Gastroesophageal sphincter (tissue), 4 donors: ENCODE results near the gene UCHL5. TPM values are rescaled to one million over a fixed set of nuclear protein-coding genes. Genes with fewer than 3 reads are reported as not detected.

Experiments
- ATAC-seq: fragments of 150-250 bp; one replicate; pipeline ENCODE4 v1.9.1; 2016; ENCODE audit warnings: mild to moderate bottlenecking, moderate library complexity
- H3K27ac ChIP-seq, 4 donors: fragments of 200-600 bp; sonication (generic) in 3 of 4; 1 replicate in 3 of 4; 2 replicates in 1 of 4; pipeline ENCODE4 v1.5.1; 2016 to 2019
- H3K27me3 ChIP-seq: fragments of 200-600 bp; sonication (generic); one replicate; pipeline ENCODE4 v1.5.1; 2019
- H3K36me3 ChIP-seq, 2 donors: fragments of 200-600 bp; sonication (generic); one replicate each; pipeline ENCODE4 v1.5.1; 2019; ENCODE audit warnings: control low read depth in 1 of 2
- H3K4me1 ChIP-seq, 3 donors: fragments of 200-600 bp; sonication (generic); 1 replicate in 2 of 3; 2 replicates in 1 of 3; pipeline ENCODE4 v1.5.1; 2016 to 2019; ENCODE audit warnings: control low read depth in 2 of 3
- H3K4me3 ChIP-seq, 2 donors: fragments of 200-600 bp; sonication (generic); one replicate each; pipeline ENCODE4 v1.5.1; 2019; ENCODE audit warnings: mild to moderate bottlenecking in 1 of 2, moderate library complexity in 1 of 2
- H3K9me3 ChIP-seq, 3 donors: fragments of 200-600 bp; sonication (generic); one replicate each; pipeline ENCODE4 v1.5.1; 2017 to 2019; ENCODE audit warnings: control low read depth in 2 of 3
- CTCF ChIP-seq, 4 experiments: fragments of 200-600 bp in 2 of 4; fragments of 450-650 bp in 2 of 4; sonication (generic) in 1 of 4; IDR thresholded peaks; one replicate each; pipeline ENCODE4 v1.5.1; 2017 to 2019; ENCODE audit warnings: antibody characterized with exemption in 4 of 4, mild to moderate bottlenecking in 2 of 4, moderate library complexity in 2 of 4
- EP300 ChIP-seq: sonication (generic); formaldehyde crosslinking; IDR thresholded peaks from one replicate; pipeline ENCODE4 v1.6.1; 2017; ENCODE audit warnings: antibody characterized with exemption, mild to moderate bottlenecking
- POLR2A ChIP-seq, 2 donors: fragments of 450-650 bp; IDR thresholded peaks; one replicate each; pipeline ENCODE4 v1.6.1; 2017; ENCODE audit warnings: antibody characterized with exemption in 2 of 2, mild to moderate bottlenecking in 2 of 2, moderate library complexity in 1 of 2
- POLR2AphosphoS5 ChIP-seq: sonication (generic); formaldehyde crosslinking; IDR thresholded peaks from one replicate; pipeline ENCODE4 v1.6.1; 2017; ENCODE audit warnings: antibody characterized with exemption
- WGBS, 2 donors: methylation state at CpG; one replicate each; pipeline ENCODE4 v1.1.5; 2018; ENCODE audit warnings: low coverage in 1 of 2; 5-methylcytosine and 5-hydroxymethylcytosine counted together
- total RNA-seq, 4 donors: library from RNA; depleted of rRNA; stranded (reverse); fragments of >200 nt; gene quantifications; one replicate each; pipeline ENCODE4 v1.1.0, GENCODE V29; 2016

Gene UCHL5
- total RNA-seq, 4 donors from 2014 or later = 24.1 to 42.7 (median 32.8) TPM

DNA sequence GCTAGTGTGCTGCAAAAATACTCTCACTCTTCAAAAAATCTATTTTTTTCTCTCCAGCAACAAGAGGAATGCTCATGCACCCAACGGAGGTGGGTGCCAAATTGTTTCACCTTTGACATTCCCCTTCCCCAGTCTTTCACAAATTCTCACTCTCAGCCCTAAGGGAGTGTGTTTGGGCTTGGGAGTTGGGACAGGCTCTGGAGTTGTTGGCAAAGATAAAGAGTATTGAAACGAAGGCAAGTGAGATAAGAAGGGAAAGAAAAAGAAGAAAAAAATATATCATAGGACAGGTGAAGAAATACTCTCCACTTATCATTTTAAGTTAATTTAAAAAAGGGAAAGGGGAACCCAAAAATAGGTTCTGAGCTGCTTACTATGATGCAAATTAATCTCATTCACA is 82.6 kb downstream of the UCHL5 start:
- 35 to 40% methylated on average over 1 to 2 of the region's 2 CpGs for WGBS, 2 donors

DNA sequence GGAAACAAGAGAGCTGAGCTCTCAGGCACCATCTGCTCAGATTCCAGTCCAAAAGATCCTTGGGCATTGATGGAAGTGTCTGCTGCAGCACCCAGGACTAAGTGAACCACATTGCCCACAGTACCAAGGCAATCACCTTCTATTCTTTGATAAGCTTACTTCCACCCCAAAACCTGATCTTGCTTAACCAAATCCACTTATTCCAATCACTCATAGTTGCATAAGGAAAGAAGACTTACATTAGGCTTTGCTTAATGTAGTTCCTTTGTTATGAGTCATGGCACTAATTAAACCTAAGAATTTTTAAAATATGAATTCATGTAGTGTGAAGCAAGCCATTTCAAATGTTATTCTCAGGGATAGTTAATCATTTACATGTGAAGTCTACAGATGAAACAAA is 84.5 kb downstream of the UCHL5 start:
- Histone ChIP-seq H3K27me3 (no peaks in the 10 kb centered on the region), H3K9me3 (no peaks in the 10 kb centered on the region), H3K36me3 (no peaks in the 10 kb centered on the region), H3K4me1 (no peaks in the 10 kb centered on the region), H3K27ac (no peak overlapping the region), H3K4me3 (no peak overlapping the region)
- TF ChIP-seq CTCF (IDR thresholded peaks at IDR 0.05) (no peak), EP300 (no peak), POLR2A (IDR thresholded peaks at IDR 0.05) (no peak), POLR2AphosphoS5 (no peak)
- ATAC-seq = no peak

More for the DNA sequence above, 82.6 kb downstream of the UCHL5 start:
- Histone ChIP-seq H3K9me3 (no peaks in the 10 kb centered on the region), H3K4me3 (no peak overlapping the region), H3K36me3 (no peaks in the 10 kb centered on the region), H3K27ac (no peak overlapping the region), H3K27me3 (no peaks in the 10 kb centered on the region), H3K4me1 (no peaks in the 10 kb centered on the region)
- ATAC-seq = no peak
- TF ChIP-seq EP300 (no peak), POLR2AphosphoS5 (no peak), CTCF (IDR thresholded peaks at IDR 0.05) (no peak), POLR2A (IDR thresholded peaks at IDR 0.05) (no peak)

DNA sequence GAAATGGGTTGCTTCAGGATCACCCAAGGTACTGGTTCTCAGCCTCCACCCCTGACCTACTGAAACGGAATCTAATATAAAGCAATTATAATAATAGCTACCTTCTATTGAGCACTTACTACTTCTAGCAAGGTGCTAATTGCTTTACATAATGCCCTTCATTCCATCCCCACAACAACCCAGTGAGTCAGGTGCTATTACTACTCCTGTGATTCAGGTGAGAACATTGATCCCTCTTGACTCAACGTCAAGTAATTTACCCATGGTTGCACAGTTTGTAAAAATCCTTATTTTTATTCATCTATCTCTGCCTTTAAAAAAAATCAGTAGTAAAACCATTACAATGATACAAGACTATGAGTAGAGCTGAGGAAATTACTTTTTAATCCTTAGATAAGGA is 85.2 kb downstream of the UCHL5 start:
- ATAC-seq = no peak
- Histone ChIP-seq H3K4me1 (no peaks in the 10 kb centered on the region), H3K27ac (no peak overlapping the region), H3K9me3 (no peaks in the 10 kb centered on the region), H3K4me3 (no peak overlapping the region), H3K36me3 (no peaks in the 10 kb centered on the region), H3K27me3 (no peaks in the 10 kb centered on the region)
- 94 to 100% methylated on average over 1 to 2 of the region's 2 CpGs for WGBS, 2 donors
- no peak for TF ChIP-seq POLR2A (IDR thresholded peaks at IDR 0.05)

DNA sequence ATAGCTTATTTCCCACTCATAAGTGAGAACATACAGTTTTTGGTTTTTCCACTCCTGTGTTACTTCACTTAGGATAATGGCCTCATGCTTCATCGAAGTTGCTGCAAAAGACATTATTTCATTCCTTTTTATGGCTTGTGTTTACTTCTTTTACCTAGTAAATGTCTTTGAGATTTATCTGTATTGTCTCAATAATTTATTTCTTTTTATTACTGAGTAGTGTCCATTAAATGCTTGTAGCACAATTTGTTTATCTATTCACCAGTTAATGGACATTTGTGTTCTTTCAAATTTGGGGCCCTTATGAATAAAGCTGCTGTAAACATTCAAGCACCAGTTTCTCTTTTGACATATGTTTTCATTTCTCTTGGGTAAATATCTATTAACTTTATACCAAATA is 86.0 kb downstream of the UCHL5 start:
- Histone ChIP-seq H3K27ac (no peak overlapping the region), H3K4me1 (no peaks in the 10 kb centered on the region), H3K36me3 (no peaks in the 10 kb centered on the region), H3K4me3 (no peak overlapping the region), H3K9me3 (no peaks in the 10 kb centered on the region), H3K27me3 (no peaks in the 10 kb centered on the region)
- TF ChIP-seq POLR2AphosphoS5 = no peak
- TF ChIP-seq POLR2A (IDR thresholded peaks at IDR 0.05) = no peak
- ATAC-seq = no peak
- WGBS, 2 donors = 67 to 80% methylated on average over 1 of the region's 1 CpG

DNA sequence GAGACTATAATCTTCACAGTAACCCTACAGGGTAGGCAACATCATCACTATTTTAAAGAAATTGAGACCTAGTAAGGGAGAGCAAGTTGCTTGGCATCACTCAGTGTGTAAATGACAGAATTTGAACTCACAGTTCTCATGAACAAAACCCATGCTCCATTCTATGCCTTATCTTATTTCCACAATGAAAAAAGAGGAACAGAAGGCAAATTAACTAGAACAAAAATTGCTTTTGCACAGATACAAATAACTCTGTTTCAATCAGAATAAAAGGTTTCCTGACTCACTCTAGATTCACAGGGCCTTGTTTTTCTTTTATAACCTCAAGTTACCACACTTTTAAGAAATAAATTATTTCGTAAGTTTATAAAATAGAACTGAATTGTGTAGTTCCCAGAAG is 90.1 kb downstream of the UCHL5 start:
- WGBS, 2 donors = 87% methylated on average over 1 of the region's 1 CpG; no CpG with 5 or more reads in 1 of the 2 donors
- TF ChIP-seq POLR2AphosphoS5 (no peak), CTCF (IDR thresholded peaks at IDR 0.05) (no peak), EP300 (no peak), POLR2A (IDR thresholded peaks at IDR 0.05) (no peak)
- H3K4me1 ChIP-seq = no peaks in the 10 kb centered on the region
- no peaks in the 10 kb centered on the region for H3K36me3 ChIP-seq
- no peak overlapping the region for H3K4me3 ChIP-seq
- H3K27me3 ChIP-seq = no peaks in the 10 kb centered on the region
- no peak overlapping the region for H3K27ac ChIP-seq
- ATAC-seq = no peak
- no peaks in the 10 kb centered on the region for H3K9me3 ChIP-seq

- no peak overlapping the region for H3K27ac ChIP-seq
- no peak for ATAC-seq
These were observed 90.8 kb downstream of the UCHL5 start for GRCh38 chr1:192968323-192968722.

More at GRCh38 chr1:192968323-192968722, 90.8 kb downstream of the UCHL5 start:
- Histone ChIP-seq H3K9me3 (no peaks in the 10 kb centered on the region), H3K36me3 (no peaks in the 10 kb centered on the region), H3K4me3 (no peak overlapping the region), H3K27me3 (no peaks in the 10 kb centered on the region), H3K4me1 (no peaks in the 10 kb centered on the region)
- TF ChIP-seq CTCF (IDR thresholded peaks at IDR 0.05) = no peak
